ENCODE data around the gene OOSP3. TPM values are rescaled to one million over a fixed set of nuclear protein-coding genes. Genes with fewer than 3 reads are reported as not detected.

OOSP3 gene
- total and polyA plus RNA-seq, 2 donors (not counting 3 experiments of a cell fraction or from before 2014, with no cell fraction given), result not detected

DNA sequence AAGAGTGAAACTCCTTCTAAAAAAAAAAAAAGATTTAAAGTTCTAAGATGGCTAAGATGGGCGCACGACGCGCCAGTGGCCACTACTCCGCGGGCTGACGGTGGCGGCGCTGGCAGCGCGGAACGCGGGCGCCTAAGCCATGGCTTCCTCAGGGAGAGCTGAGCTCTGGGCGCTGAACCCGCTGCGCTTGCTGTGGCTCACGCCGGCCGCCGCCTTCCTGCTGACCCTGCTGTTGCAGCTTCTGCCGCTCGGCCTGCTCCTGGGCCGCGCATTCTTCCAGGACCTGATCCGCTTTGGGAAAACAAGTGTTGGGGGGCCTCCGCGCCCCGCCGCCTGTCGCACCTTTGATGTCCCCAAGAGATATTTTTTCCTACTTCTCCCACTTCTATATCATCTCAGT is 19.5 kb downstream of the OOSP3 start:
- TF ChIP-seq POLR2A (IDR thresholded peaks at IDR 0.05; ENCODE audit: low read depth, low read length), result no peak
- no peak for TF ChIP-seq FOS (IDR thresholded peaks at IDR 0.05; ENCODE audit: borderline replicate concordance, insufficient read depth, low read length)
- TF ChIP-seq POLR2AphosphoS5 (IDR thresholded peaks at IDR 0.05; ENCODE audit: insufficient read depth, low read depth, low read length), result no peak
- TF ChIP-seq, protein P1, sequence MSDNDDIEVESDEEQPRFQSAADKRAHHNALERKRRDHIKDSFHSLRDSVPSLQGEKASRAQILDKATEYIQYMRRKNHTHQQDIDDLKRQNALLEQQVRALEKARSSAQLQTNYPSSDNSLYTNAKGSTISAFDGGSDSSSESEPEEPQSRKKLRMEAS (IDR thresholded peaks at IDR 0.05; ENCODE audit: insufficient read depth, insufficient read length), result no peak
- TF ChIP-seq GATA2 (IDR thresholded peaks at IDR 0.05; ENCODE audit: insufficient read depth, insufficient read length, low read depth, low read length), result no peak
- no peak for TF ChIP-seq MYC (IDR thresholded peaks at IDR 0.05; ENCODE audit: low read depth, low read length)
- no peak for TF ChIP-seq EZH2 (IDR thresholded peaks at IDR 0.05; ENCODE audit: borderline replicate concordance, low read depth, low read length, severe bottlenecking)
- TF ChIP-seq, protein P2, sequence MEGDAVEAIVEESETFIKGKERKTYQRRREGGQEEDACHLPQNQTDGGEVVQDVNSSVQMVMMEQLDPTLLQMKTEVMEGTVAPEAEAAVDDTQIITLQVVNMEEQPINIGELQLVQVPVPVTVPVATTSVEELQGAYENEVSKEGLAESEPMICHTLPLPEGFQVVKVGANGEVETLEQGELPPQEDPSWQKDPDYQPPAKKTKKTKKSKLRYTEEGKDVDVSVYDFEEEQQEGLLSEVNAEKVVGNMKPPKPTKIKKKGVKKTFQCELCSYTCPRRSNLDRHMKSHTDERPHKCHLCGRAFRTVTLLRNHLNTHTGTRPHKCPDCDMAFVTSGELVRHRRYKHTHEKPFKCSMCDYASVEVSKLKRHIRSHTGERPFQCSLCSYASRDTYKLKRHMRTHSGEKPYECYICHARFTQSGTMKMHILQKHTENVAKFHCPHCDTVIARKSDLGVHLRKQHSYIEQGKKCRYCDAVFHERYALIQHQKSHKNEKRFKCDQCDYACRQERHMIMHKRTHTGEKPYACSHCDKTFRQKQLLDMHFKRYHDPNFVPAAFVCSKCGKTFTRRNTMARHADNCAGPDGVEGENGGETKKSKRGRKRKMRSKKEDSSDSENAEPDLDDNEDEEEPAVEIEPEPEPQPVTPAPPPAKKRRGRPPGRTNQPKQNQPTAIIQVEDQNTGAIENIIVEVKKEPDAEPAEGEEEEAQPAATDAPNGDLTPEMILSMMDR (IDR thresholded peaks at IDR 0.05; ENCODE audit: extremely low read depth in 1 of 2, insufficient read depth in 1 of 2, low read depth in 1 of 2, low read length in 2 of 2), result no peak
- TF ChIP-seq JUN (IDR thresholded peaks at IDR 0.05; ENCODE audit: borderline replicate concordance, insufficient read depth, insufficient read length, low read depth), result no peak
- ChIA-PET CTCF (no interaction called here), POLR2A (no interaction called here)
- Histone ChIP-seq H3K9me1 (replicated peaks; ENCODE audit: control insufficient read depth, extremely low read depth, insufficient read depth, low read length) (no peaks in the 10 kb centered on the region), H3K4me1 (ENCODE audit: control insufficient read depth, extremely low read depth, insufficient read depth, low read length) (peaks cover 15% of the 10 kb centered on the region), H3K27ac (ENCODE audit: insufficient read depth, low read depth, low read length) (no peak overlapping the region), H3K9ac (replicated peaks; ENCODE audit: extremely low read depth, insufficient read depth, low read length) (no peak overlapping the region), H3K4me2 (ENCODE audit: insufficient read depth, low read length) (no peak overlapping the region), H3K36me3 (ENCODE audit: control insufficient read depth in 2 of 2, extremely low read depth in 1 of 2, insufficient read depth in 2 of 2, low read length in 2 of 2) (no peaks in the 10 kb centered on the region), H4K20me1 (replicated peaks; ENCODE audit: control insufficient read depth, extremely low read depth, insufficient read depth, low read length) (no peaks in the 10 kb centered on the region), H3K79me2 (ENCODE audit: control insufficient read depth, insufficient read depth, low read length) (no peaks in the 10 kb centered on the region), H2AFZ (ENCODE audit: low read depth, low read length) (no peak overlapping the region), H3K27me3 (ENCODE audit: control insufficient read depth in 2 of 2, insufficient read depth in 2 of 2, low read length in 2 of 2) (peaks cover 0 to 3% of the 10 kb centered on the region in 2 experiments), H3K4me3 (replicated peaks in 1 of 3; ENCODE audit: insufficient read depth in 1 of 3, low read depth in 1 of 3, low read length in 3 of 3) (no peak overlapping the region), H3K9me3 (replicated peaks; ENCODE audit: control insufficient read depth, insufficient read depth, low read length) (no peaks in the 10 kb centered on the region)
- intact Hi-C loops (cut with micrococcal nuclease) (no loop called here), dilution Hi-C loops (cut with MboI; ENCODE audit: extremely low pct_ligation_motif_present, low sequenced_read_pairs) (no loop called here)
- no TSS peak for BruUV-seq (replicated peaks)
- DNase-seq (ENCODE audit: low read depth, low spot score) (no peak), FAIRE-seq (no peak)

Measured in endothelial cell of umbilical vein (primary cell).